ENCODE data around the gene SMAD4. TPM values are rescaled to one million over a fixed set of nuclear protein-coding genes. Genes with fewer than 3 reads are reported as not detected.

SMAD4 gene
- total RNA-seq, 1 experiment from 2014 or later = 105 TPM

- no peak for TF ChIP-seq E2F5 (CRISPR knock-in tag; IDR thresholded peaks at IDR 0.05)
- TF ChIP-seq RELA (CRISPR knock-in tag; IDR thresholded peaks at IDR 0.05; ENCODE audit: borderline replicate concordance) = no peak
- no peak for TF ChIP-seq ZNF138 (CRISPR knock-in tag; conservative IDR thresholded peaks at IDR 0.05)
- no peak for TF ChIP-seq ZNF532 (CRISPR knock-in tag; IDR thresholded peaks at IDR 0.05; ENCODE audit: borderline replicate concordance)
- TF ChIP-seq E2F1 (CRISPR knock-in tag; IDR thresholded peaks at IDR 0.05) = no peak
- TF ChIP-seq SMAD3 (CRISPR knock-in tag; IDR thresholded peaks at IDR 0.05; ENCODE audit: borderline replicate concordance) = no peak
- no peak for TF ChIP-seq PREB (CRISPR knock-in tag; IDR thresholded peaks at IDR 0.05; ENCODE audit: borderline replicate concordance)
- TF ChIP-seq GABPB1 (CRISPR knock-in tag; IDR thresholded peaks at IDR 0.05) = no peak
Measured at GRCh38 chr18:51097021-51097822, 67.2 kb downstream of the SMAD4 start (continued).

- ATAC-seq = no peak
- Mint-ChIP-seq H3K4me3 (no peak overlapping the region), H3K9me3 (peaks cover 23% of the 10 kb centered on the region), H3K4me1 (peaks cover 2% of the 10 kb centered on the region; the same call in 1 of the 2 replicates), H3K27ac (no peak overlapping the region), H3K36me3 (peaks cover 13% of the 10 kb centered on the region), H3K27me3 (ENCODE audit: low read depth) (no peaks in the 10 kb centered on the region)
- TF ChIP-seq NR1H2 (CRISPR knock-in tag; IDR thresholded peaks at IDR 0.05) (no peak), E2F1 (CRISPR knock-in tag; IDR thresholded peaks at IDR 0.05) (no peak), FOXJ3 (CRISPR knock-in tag; IDR thresholded peaks at IDR 0.05; ENCODE audit: borderline replicate concordance) (no peak), ZNF232 (CRISPR knock-in tag; IDR thresholded peaks at IDR 0.05) (no peak), ATF2 (CRISPR knock-in tag; IDR thresholded peaks at IDR 0.05; ENCODE audit: borderline replicate concordance, low read depth) (no peak)
- ChIA-PET CTCF (interaction anchor here (1.1 kb wide), 1 partner anchor 12 kb away, joined by 3 read pairs; no protein-coding TSS in a partner anchor), POLR2A (no interaction called here)
- DNase-seq (ENCODE audit: low spot score) = no peak
Measured at GRCh38 chr18:51098082-51098481, 68.1 kb downstream of the SMAD4 start.

Data from WTC11 (cell line).